C4-2B (cell line): ENCODE data around the gene BRD4.

Source experiments
- CTCF ChIP-seq: fragments of 450-650 bp; conservative IDR thresholded peaks from 2 replicates; pipeline ENCODE4 v1.5.1; 2017; ENCODE audit warnings: mild to moderate bottlenecking
- ZFX ChIP-seq: fragments of 450-650 bp; IDR thresholded peaks from 2 replicates; pipeline ENCODE4 v1.6.1; 2017

DNA sequence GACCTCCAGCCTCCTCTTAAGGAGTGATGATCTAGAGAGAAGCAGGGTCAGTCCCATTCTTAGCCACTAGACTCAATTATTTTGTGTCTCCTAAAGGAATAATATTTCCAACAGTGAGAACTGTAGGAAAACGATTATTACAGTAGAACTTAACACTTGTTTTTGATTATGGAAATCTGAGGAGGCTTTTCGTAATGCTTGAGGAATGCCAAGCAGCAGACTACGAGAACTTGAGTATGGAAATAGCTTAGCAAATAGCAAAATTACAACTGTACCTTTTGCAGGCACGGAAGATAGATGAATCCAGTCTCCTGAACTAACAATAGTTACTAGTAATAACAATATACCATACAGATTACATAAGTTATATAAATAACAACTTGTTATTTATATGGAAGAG, 12.2 kb downstream of the BRD4 start:
- TF ChIP-seq CTCF (no peak), ZFX (no peak)
